Ishikawa (cell line): ENCODE measurements around the gene FAM184B.

Source experiments
- CEBPB ChIP-seq: IDR thresholded peaks from 2 replicates; pipeline ENCODE4 v1.6.1; 2012
- CREB1 ChIP-seq: IDR thresholded peaks from 2 replicates; pipeline ENCODE4 v1.6.1; 2012; ENCODE audit warnings: low read depth
- EP300 ChIP-seq: IDR thresholded peaks from 2 replicates; pipeline ENCODE4 v1.6.1; 2012; ENCODE audit warnings: borderline replicate concordance
- FOXM1 ChIP-seq: IDR thresholded peaks from 2 replicates; pipeline ENCODE4 v1.6.1; 2012; ENCODE audit warnings: low read depth, borderline replicate concordance
- MAX ChIP-seq: IDR thresholded peaks from 2 replicates; pipeline ENCODE4 v1.6.1; 2012
- RAD21 ChIP-seq: IDR thresholded peaks from 2 replicates; pipeline ENCODE4 v1.6.1; 2012; ENCODE audit warnings: low read depth
- REST ChIP-seq: IDR thresholded peaks from 2 replicates; pipeline ENCODE4 v1.6.1; 2012; ENCODE audit warnings: low read depth, mild to moderate bottlenecking
- TEAD4 ChIP-seq: IDR thresholded peaks from 2 replicates; pipeline ENCODE4 v1.6.1; 2012
- YY1 ChIP-seq: IDR thresholded peaks from 2 replicates; pipeline ENCODE4 v1.6.1; 2012; ENCODE audit warnings: low read depth
- TF ChIP-seq, protein P1 (sequence below): IDR thresholded peaks from 2 replicates; pipeline ENCODE4 v1.6.1; 2012

- TF ChIP-seq CREB1 (no peak), EP300 (no peak), MAX (no peak), RAD21 (no peak), YY1 (no peak), CEBPB (no peak), FOXM1 (no peak), TEAD4 (no peak), REST (no peak)
- TF ChIP-seq, protein P1, sequence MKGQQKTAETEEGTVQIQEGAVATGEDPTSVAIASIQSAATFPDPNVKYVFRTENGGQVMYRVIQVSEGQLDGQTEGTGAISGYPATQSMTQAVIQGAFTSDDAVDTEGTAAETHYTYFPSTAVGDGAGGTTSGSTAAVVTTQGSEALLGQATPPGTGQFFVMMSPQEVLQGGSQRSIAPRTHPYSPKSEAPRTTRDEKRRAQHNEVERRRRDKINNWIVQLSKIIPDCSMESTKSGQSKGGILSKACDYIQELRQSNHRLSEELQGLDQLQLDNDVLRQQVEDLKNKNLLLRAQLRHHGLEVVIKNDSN, result no peak
Observed at GRCh38 chr4:17787315-17787714, 5.9 kb upstream of the FAM184B start.
